GM18505 (cell line): ENCODE data around the gene DTD1.

Source experiments
- ATAC-seq: cut with Tn5 transposase; IDR thresholded peaks from one replicate; pipeline ENCODE4 v1.9.1; 2021; ENCODE audit not compliant: unreplicated experiment
- POLR2A ChIP-seq: IDR thresholded peaks from 4 replicates; pipeline ENCODE4 v1.6.1; 2011; ENCODE audit warnings: borderline replicate concordance; ENCODE audit not compliant: insufficient read depth, insufficient read length; ENCODE audit errors: extremely low read depth

DTD1 gene

DNA sequence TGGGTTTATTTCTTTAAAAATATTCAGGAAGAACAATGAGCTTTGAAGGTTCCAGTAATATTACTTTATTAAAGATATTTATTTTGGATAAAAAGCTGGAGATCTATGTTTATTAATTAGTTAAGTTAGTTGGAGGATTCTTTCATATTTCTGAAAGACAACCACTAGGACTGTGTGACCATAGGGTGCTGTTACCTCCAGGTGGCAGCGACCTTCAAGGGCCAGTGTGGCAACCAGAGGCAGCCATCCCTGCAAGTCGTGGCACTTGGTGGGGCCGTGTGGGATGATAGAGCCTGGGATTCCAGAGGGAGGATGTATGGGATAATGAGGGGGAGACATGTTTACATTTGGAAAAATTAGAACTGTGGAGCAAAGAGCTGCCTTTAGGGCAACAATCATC lies 130.3 kb downstream of the DTD1 start:
- no peak for TF ChIP-seq POLR2A
- ATAC-seq: no peak

DNA sequence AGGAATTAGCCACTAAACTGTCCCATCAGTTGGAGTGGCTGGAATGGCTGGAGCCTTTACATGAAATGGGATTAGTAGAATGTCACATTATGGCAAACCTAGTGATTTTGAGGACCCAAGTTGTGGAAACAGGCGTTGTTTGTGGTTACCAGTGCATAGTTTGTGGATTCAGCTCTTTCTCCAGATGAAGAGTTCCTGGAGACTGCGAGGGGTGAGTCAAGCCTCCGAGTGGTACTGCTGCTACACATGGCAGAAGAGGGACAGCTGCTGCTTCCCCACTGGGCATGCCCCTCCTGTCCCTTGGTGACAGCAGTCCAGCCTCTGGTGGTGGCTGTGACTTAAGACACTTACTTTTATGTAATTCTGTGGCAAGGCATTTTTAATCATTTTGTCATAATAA lies 131.6 kb downstream of the DTD1 start:
- no peak for TF ChIP-seq POLR2A
- no peak for ATAC-seq

DNA sequence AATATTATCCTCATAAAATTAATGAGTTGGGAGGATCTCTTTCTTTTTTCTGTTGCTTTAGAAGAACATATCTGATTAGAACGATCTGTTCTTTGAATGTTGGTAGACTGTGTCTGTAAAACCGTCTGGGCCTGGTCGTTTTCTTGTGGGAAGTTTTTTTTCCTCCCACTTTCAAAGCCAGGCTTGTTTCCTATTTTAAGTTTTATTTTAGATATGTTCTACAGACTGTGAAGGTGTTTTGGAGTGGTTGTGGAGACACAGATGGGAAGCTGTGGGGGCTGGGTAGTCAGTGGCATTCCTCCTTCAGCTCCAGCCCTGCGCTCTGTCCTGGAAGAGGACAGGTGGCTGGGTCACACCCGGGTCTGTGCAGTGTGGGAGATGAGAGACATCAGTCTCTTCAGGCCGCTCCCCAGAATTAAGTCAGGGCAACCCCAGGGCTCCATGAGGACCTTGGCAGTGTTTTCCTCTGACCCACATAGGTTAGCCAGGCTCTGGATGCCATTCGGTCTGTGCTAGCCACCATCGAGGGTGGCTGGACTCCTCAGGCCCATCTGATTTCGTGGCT lies 133.8 kb downstream of the DTD1 start:
- no peak for ATAC-seq
- no peak for TF ChIP-seq POLR2A

DNA sequence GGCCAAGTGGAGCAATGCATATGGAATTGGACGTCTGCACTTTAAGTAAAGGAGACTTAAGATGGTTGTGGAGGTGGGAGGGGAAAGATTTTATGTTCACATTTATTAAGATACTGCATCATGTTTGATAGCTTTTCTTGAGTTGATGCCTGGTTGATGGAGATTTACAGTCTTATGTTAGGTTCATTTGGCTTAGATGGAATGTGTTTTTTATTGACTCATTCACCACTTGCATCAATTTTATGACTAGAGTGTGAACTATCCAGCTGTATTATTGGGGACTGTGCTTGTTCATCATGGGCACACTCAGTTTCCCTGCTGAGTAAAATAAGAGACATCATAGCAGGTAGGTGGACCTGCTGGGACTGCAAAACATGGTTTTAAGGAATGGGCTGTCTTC lies 134.5 kb downstream of the DTD1 start:
- no peak for TF ChIP-seq POLR2A
- ATAC-seq: no peak

DNA sequence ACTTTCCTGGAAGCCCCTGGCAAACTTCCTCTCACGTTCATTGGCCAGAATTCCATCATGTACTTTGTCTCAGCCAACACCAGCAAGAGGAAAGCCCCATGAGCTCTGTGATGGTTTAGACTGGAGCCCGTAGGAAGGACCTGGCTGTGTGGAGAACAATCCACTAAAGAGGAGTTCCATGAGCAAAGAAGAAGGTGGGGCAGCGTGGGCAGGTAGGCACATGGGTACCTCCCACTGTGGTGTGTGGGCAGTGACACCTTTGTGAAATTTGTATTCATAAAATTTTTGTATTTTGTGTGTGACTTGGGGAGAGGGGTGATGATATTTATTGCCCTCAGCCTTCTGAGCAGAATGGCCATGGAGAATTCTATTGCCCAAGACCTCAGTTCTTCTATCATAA lies 136.2 kb downstream of the DTD1 start:
- ATAC-seq: no peak
- no peak for TF ChIP-seq POLR2A

DNA sequence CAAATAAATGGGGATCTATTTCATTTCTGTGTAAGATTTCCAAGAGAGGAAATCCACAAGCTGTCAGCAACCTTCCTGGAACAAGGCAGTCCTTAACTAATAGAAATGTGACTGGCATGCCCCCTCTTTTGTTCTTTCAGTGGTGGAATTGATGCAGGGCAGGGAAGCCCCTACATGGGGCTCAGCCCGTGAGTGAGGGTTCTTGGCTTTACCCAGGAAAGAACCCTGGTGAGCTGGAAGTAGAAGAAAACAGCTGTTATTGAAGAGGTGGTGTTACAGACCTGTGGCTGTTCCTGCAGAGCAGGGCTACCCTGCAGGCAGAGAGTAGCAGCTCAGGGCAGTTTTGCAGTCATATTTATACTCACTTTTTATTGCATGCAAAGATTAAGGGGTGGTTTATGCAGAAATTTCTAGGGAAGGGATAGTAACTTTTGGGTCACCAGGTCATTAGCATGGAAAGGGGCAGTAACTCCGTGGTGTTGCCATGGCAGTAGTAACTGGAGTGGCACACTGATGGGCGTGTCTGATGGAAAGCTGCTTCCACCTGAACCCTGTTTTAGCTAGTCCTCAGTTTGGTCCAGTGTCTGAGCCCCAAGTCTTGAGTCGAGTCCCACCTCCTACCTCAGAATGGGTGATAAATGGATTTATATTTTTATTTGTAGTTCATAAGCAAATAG lies 137.1 kb downstream of the DTD1 start:
- no peak for TF ChIP-seq POLR2A
- no peak for ATAC-seq

DNA sequence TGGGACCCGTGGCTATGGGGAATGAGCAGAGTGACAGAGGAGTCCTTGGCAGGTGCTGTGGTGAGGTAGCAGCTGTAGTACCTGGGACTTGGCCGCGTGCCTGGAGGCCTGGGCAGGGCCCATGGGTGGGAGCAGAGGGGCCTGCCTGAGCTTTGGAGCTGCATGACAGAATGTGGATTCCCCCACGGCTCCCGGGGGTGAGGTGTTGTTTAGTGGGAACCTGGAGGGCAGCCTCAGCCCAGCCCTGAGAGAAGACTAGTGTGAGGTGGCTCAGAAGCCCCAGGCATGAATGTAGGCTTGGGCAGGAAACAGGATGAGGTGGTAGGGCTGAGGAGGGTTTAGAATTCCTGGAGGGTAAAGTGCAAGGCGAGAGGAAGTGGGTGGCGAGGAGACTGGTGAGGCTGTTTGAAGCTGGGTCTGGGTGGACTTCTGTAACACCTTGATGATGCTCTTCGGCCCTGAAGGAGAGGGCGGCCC lies 139.2 kb downstream of the DTD1 start:
- no peak for TF ChIP-seq POLR2A
- ATAC-seq: no peak

DNA sequence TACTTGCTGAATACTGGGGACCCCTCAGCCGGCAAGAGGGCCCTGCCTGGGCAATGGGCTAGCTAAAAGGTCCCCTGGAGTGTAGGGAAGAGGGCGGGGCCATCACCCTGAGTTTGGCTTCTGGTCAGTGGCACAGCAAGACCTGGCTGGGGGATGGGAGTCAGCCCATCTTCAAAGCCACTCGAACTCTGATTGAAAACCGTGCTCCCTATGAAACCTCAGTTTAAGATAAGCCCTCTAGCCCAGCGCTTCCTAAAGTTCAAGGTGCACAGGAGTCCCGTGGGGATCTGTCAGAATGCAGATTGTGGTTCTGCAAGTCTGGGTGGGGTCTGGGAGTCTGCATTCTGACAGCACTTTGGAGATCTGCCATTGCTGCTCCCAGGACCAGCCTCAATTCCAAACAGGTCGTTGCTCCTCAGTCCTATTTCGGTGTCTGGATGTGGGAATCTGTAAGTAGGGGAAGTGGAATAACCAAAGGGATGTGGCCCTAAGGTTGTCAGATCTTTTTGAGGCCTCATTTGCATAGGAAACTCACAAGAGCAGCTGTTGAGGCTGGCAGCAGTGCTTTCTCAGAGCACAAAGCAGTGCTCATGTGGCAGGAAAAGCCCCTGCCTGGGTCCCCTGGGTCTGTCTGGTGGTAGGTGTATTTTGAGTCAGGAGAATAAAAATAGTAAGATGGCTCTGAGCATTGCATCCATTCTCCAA lies 140.5 kb downstream of the DTD1 start:
- ATAC-seq: peak; percentile 88
- TF ChIP-seq POLR2A: no peak

DNA sequence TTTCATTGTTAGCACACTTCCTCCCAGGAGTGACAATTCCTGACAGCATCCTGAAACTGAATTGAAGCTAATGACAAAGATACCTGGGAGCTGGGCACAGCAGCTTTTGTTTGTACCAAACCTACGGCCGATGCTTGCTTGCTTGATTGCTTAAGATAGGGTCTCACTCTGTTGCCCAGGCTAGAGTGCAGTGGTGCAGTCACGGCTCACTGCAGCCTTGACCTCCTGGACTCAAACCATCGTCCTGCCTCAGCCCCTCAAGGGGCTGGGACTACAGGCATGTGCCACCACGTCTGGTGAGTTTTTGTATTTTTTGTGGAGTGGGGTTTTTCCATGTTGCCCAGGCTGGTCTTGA lies 141.0 kb downstream of the DTD1 start:
- TF ChIP-seq POLR2A: no peak

DNA sequence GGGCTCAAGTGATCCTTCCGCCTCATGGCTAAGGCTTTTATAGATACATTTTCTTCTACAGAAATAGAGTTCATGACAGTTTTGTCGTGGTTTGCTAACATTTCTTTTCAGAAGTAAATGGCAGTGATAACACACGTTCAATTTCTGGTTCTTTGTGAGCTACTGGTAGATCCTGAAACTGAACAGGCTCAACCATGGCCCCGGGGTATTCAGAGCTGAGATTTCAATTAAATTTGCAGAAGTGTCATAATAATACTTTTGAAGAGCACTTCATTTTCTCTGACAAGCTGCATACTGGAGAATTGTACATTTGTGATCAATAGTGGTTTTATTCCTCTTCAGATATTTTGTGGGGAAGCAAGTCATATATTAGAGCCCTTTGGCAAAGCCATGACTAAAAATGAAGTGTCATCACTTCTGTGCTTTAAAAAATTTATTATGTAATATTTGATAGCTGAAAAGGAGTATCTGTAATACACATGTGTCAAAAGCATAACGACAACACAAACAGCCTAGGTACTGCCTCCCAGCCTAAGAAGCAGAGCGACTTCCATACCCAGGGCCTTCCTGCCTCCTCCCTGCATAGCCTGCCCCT lies 141.5 kb downstream of the DTD1 start:
- no peak for ATAC-seq

More for the DNA sequence above, 141.0 kb downstream of the DTD1 start:
- peak; percentile 42 for ATAC-seq

DNA sequence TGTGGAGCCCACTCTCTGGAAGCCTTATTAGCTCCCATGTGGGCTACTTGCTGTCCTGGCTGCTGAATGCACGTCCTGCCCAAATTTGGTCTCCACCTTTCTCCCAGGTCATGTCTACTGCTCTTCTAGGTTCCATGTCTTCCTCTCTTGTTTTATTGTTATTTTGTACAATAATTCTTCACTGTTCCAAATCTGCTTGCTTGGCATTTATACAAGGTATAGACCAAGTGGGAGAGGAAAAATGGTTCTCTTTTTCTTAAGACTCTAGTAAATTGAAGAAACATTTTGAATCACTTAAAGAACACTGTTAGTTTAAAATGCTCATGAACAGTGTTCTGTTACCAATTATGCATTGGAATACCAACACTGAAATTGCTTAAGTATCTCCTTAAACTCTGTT lies 144.1 kb downstream of the DTD1 start:
- no peak for TF ChIP-seq POLR2A
- no peak for ATAC-seq

More for the DNA sequence above, 141.5 kb downstream of the DTD1 start:
- no peak for TF ChIP-seq POLR2A

DNA sequence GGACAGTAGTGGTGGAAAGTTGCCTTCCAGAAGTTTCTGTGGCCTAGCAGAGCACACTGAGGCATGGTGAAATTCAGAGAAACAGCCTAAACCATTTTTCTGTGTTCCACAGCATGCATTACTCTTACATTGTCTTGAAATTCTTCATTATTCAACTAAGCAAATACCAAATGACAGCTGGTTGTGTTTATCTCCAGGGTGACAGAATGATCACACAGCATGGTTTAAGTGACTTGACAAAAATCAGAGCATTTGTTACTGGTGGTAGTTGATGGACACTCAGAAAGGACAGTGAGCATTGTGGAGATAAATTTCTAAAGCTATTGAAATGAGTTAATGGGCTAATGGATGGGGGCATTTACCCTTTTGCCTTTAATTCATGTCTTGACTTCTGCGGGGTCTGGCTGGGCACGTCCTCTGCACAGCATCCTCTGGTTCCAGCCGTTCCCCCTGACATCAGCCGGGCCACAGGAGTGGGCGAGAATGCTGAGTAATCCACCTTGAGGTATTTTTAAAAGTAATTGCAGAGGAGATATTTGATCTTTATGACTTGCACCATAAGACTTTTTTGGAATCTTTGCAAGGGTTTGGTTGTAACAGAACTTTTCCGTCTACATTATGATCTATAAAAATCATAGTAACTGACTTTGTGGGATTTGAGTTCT lies 146.8 kb downstream of the DTD1 start:
- ATAC-seq: no peak
- TF ChIP-seq POLR2A: no peak

DNA sequence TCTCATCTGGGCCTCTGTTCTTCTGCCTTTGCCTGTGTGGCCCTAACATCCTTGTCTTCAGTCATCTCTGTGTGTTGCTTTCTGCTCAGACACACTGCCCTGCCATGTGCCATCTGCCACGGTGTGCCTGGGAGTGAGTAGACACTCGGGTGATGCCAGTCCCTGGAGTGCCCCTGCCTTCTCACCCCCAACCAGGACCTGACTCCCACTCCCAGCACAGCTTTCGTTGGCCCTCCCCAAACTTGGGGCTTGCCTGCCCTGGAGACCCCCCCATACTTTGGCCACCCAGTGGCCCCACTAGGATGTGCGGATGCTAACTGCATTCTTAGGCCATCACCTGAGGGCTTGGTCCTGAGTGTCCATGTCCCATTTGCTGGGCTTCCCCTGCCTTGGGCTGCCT lies 149.3 kb downstream of the DTD1 start:
- no peak for ATAC-seq
- TF ChIP-seq POLR2A: no peak

DNA sequence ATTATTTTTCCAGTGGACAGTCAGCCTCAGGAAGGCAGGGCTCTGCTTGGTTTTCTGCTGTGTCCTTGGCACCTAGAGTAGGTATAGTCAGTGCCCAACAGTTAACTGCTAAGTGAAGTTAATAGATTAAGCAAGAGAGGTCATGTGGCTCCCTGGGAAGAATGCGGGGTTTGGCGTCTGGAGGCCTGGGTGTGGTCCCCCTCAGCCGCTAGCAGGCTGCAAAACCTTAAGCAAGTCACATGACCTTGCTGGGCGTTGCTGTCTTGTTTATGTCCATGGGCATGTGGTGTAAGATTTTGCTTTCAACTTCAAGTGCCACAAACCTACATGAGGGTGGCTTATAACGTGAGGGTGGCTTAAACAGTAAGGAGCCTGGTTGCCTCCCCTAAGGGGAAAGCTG lies 150.2 kb downstream of the DTD1 start:
- no peak for ATAC-seq
- TF ChIP-seq POLR2A: no peak

DNA sequence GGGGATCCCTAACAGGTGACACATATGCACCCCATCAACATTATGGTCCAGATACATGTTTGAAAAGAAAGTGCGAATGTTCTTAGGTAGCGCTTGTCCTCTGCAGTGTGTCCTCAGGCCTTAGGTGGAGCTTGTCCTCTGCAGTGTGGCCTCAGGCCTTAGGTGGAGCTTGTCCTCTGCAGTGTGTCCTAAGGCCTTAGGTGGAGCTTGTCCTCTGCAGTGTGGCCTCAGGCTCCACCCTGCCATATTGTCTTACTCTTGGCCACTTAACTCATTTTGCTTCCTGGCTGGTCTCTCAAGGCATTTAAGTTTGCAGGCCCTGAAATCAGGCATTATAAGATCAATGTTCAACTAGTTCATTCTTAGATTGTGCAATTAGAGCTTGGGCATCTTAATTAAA lies 151.0 kb downstream of the DTD1 start:
- no peak for ATAC-seq
- TF ChIP-seq POLR2A: no peak
